HepG2 (cell line): ENCODE results near the gene RREB1. TPM values are rescaled to one million over a fixed set of nuclear protein-coding genes. Genes with fewer than 3 reads are reported as not detected.

Source experiments
- CBX1 ChIP-seq: IDR thresholded peaks from one replicate; pipeline ENCODE4 v1.6.1; 2016; ENCODE audit warnings: antibody characterized with exemption, low read depth
- CEBPG ChIP-seq: IDR thresholded peaks from 2 replicates; pipeline ENCODE4 v1.6.1; 2016
- DRAP1 ChIP-seq: IDR thresholded peaks from 2 replicates; pipeline ENCODE4 v1.6.1; 2016; ENCODE audit warnings: missing genetic modification reagents, missing compliant biosample characterization
- ELF1 ChIP-seq: sonication (generic); formaldehyde crosslinking; IDR thresholded peaks from 2 replicates; pipeline ENCODE4 v1.4.0; 2020; ENCODE audit warnings: missing genetic modification reagents
- ERF ChIP-seq: IDR thresholded peaks from 2 replicates; pipeline ENCODE4 v1.6.1; 2018; ENCODE audit warnings: missing biosample characterization, missing genetic modification reagents
- GMEB2 ChIP-seq: IDR thresholded peaks from 2 replicates; pipeline ENCODE4 v1.6.1; 2016; ENCODE audit warnings: missing biosample characterization, missing genetic modification reagents, low read depth
- HDAC1 ChIP-seq: sonication (generic); formaldehyde crosslinking; IDR thresholded peaks from 2 replicates; pipeline ENCODE4 v1.5.1; 2020; ENCODE audit warnings: mild to moderate bottlenecking, missing genetic modification reagents
- HHEX ChIP-seq: IDR thresholded peaks from 2 replicates; pipeline ENCODE4 v1.6.1; 2016; ENCODE audit warnings: control low read depth
- MAFF ChIP-seq: IDR thresholded peaks from 2 replicates; pipeline ENCODE4 v1.6.1; 2011; ENCODE audit warnings: low read depth, low read length, improper control_type of control experiment
- MIXL1 ChIP-seq: IDR thresholded peaks from 2 replicates; pipeline ENCODE4 v1.6.1; 2016
- NCOA1 ChIP-seq: sonication (generic); formaldehyde crosslinking; IDR thresholded peaks from 2 replicates; pipeline ENCODE4 v1.9.0; 2021; ENCODE audit warnings: missing genetic modification reagents
- NFE2L1 ChIP-seq: sonication (generic); formaldehyde crosslinking; IDR thresholded peaks from 2 replicates; pipeline ENCODE4 v1.4.0; 2020; ENCODE audit warnings: missing genetic modification reagents, mild to moderate bottlenecking, borderline replicate concordance
- PAF1 ChIP-seq: IDR thresholded peaks from 2 replicates; pipeline ENCODE4 v1.6.1; 2016; ENCODE audit warnings: missing genetic modification reagents, missing compliant biosample characterization
- POGZ ChIP-seq: sonication (generic); formaldehyde crosslinking; IDR thresholded peaks from 2 replicates; pipeline ENCODE4 v1.4.0; 2020; ENCODE audit warnings: mild to moderate bottlenecking, missing genetic modification reagents
- SCMH1 ChIP-seq: sonication (generic); formaldehyde crosslinking; IDR thresholded peaks from 2 replicates; pipeline ENCODE4 v1.9.0; 2021; ENCODE audit warnings: missing genetic modification reagents, mild to moderate bottlenecking, borderline replicate concordance
- SMARCE1 ChIP-seq: fragments of 450-650 bp; IDR thresholded peaks from 2 replicates; pipeline ENCODE4 v1.6.1; 2017; ENCODE audit warnings: borderline replicate concordance
- SNAPC5 ChIP-seq: sonication (generic); formaldehyde crosslinking; IDR thresholded peaks from 2 replicates; pipeline ENCODE4 v1.8.1; 2023; ENCODE audit warnings: mild to moderate bottlenecking, missing genetic modification reagents, borderline replicate concordance
- SRY ChIP-seq: sonication (generic); formaldehyde crosslinking; IDR thresholded peaks from 2 replicates; pipeline ENCODE4 v1.8.0; 2022; ENCODE audit warnings: mild to moderate bottlenecking, missing genetic modification reagents
- TGIF2 ChIP-seq: IDR thresholded peaks from 2 replicates; pipeline ENCODE4 v1.6.1; 2016; ENCODE audit warnings: control low read depth, missing compliant biosample characterization
- TRIM22 ChIP-seq: fragments of 450-650 bp; IDR thresholded peaks from 2 replicates; pipeline ENCODE4 v1.6.1; 2017
- ZFAT ChIP-seq: sonication (generic); formaldehyde crosslinking; conservative IDR thresholded peaks from 2 replicates; pipeline ENCODE4 v1.8.1; 2023; ENCODE audit warnings: missing genetic modification reagents, inconsistent platforms
- ZFP36 ChIP-seq: fragments of 150-350 bp; IDR thresholded peaks from 2 replicates; pipeline ENCODE4 v1.6.1; 2018; ENCODE audit warnings: borderline replicate concordance, low read length, low read depth; ENCODE audit not compliant: partially characterized antibody
- ZFY ChIP-seq: sonication (generic); formaldehyde crosslinking; IDR thresholded peaks from 2 replicates; pipeline ENCODE4 v1.4.0; 2020; ENCODE audit warnings: missing genetic modification reagents
- ZIK1 ChIP-seq: sonication (generic); formaldehyde crosslinking; IDR thresholded peaks from 2 replicates; pipeline ENCODE4 v1.5.0; 2020; ENCODE audit warnings: mild to moderate bottlenecking, low read depth, missing genetic modification reagents, borderline replicate concordance
- ZNF101 ChIP-seq: sonication (generic); formaldehyde crosslinking; IDR thresholded peaks from 2 replicates; pipeline ENCODE4 v1.4.0; 2020; ENCODE audit warnings: mild to moderate bottlenecking, low read depth, missing genetic modification reagents, borderline replicate concordance
- ZNF263 ChIP-seq: sonication (generic); formaldehyde crosslinking; IDR thresholded peaks from 2 replicates; pipeline ENCODE4 v1.4.0; 2020; ENCODE audit warnings: missing genetic modification reagents
- ZNF264 ChIP-seq: sonication (generic); formaldehyde crosslinking; IDR thresholded peaks from 2 replicates; pipeline ENCODE4 v1.4.0; 2020; ENCODE audit warnings: missing genetic modification reagents
- ZNF282 ChIP-seq: fragments of 450-650 bp; IDR thresholded peaks from 2 replicates; pipeline ENCODE4 v1.6.1; 2018; ENCODE audit not compliant: partially characterized antibody
- ZNF441 ChIP-seq: sonication (generic); formaldehyde crosslinking; IDR thresholded peaks from 2 replicates; pipeline ENCODE4 v1.7.0; 2021; ENCODE audit warnings: missing genetic modification reagents, borderline replicate concordance
- ZNF468 ChIP-seq: sonication (generic); formaldehyde crosslinking; IDR thresholded peaks from 2 replicates; pipeline ENCODE4 v1.8.0; 2022; ENCODE audit warnings: mild to moderate bottlenecking, moderate library complexity, missing genetic modification reagents
- ZNF543 ChIP-seq: sonication (generic); formaldehyde crosslinking; IDR thresholded peaks from 2 replicates; pipeline ENCODE4 v1.4.0; 2020; ENCODE audit warnings: mild to moderate bottlenecking, missing genetic modification reagents
- ZNF761 ChIP-seq: sonication (generic); formaldehyde crosslinking; conservative IDR thresholded peaks from 2 replicates; pipeline ENCODE4 v1.4.0; 2020; ENCODE audit warnings: mild to moderate bottlenecking, missing genetic modification reagents
- ZNF781 ChIP-seq: sonication (generic); formaldehyde crosslinking; IDR thresholded peaks from 2 replicates; pipeline ENCODE4 v1.5.1; 2020; ENCODE audit warnings: borderline replicate concordance, mild to moderate bottlenecking, missing genetic modification reagents; ENCODE audit errors: not compliant biosample characterization
- ZSCAN25 ChIP-seq: sonication (generic); formaldehyde crosslinking; IDR thresholded peaks from 2 replicates; pipeline ENCODE4 v1.8.0; 2022; ENCODE audit warnings: mild to moderate bottlenecking, missing genetic modification reagents
- polyA plus RNA-seq, 8 experiments: library from polyadenylated mRNA; depleted of rRNA in 3 of 8; stranded (reverse) in 7 of 8; unstranded in 1 of 8; fragments of >200 nt; fragmentation: Illumina TruSeq in 4 of 8; extraction: Trizol in 4 of 8; gene quantifications; 2 replicates each; pipeline versions ENCODE4 v1.2.1 to v1.2.3, GENCODE V29; 2011 to 2016; ENCODE audit warnings: low read depth in 4 of 8, missing spikeins in 1 of 8, mixed read lengths in 1 of 8; ENCODE audit not compliant: insufficient read depth in 1 of 8
- total RNA-seq, 5 experiments: library from RNA; depleted of rRNA; stranded (reverse); fragments of >200 nt; fragmentation: Illumina TruSeq; extraction: Trizol; gene quantifications; 2 replicates each; pipeline ENCODE4 v1.2.3, GENCODE V29; 2016; ENCODE audit warnings: low read depth in 1 of 5

The RREB1 gene
- total and polyA plus RNA-seq, 2 of the 13 experiments (the other 11 are each of a cell fraction or from before 2014, with no cell fraction given) = 6.1 to 23.2 TPM

- TF ChIP-seq SRY (CRISPR knock-in tag) = no peak
- TF ChIP-seq SMARCE1 = no peak
- TF ChIP-seq TGIF2 (CRISPR knock-in tag) = no peak
- no peak for TF ChIP-seq ZNF264 (CRISPR knock-in tag)
- no peak for TF ChIP-seq ZNF282
- TF ChIP-seq CBX1 = no peak
- no peak for TF ChIP-seq ZNF468
- 0 out of 2 replicates have a peak, but pooled peaks have one; percentile 38 for TF ChIP-seq ZNF441 (CRISPR knock-in tag)
- TF ChIP-seq ZNF101 (CRISPR knock-in tag) = no peak
- TF ChIP-seq ZIK1 (CRISPR knock-in tag) = no peak
- TF ChIP-seq ZNF543 (CRISPR knock-in tag) = no peak; the same call in 1 of the 2 replicates
- TF ChIP-seq NCOA1 (CRISPR knock-in tag) = no peak
- TF ChIP-seq ZFAT (CRISPR knock-in tag) = no peak
- TF ChIP-seq TRIM22 = no peak
- TF ChIP-seq GMEB2 = no peak
- TF ChIP-seq SCMH1 = no peak
- TF ChIP-seq ZFY = no peak
- no peak; the same call in 1 of the 2 replicates for TF ChIP-seq ERF (CRISPR knock-in tag)
- peak; percentile 11; the same call in 1 of the 2 replicates for TF ChIP-seq DRAP1
- TF ChIP-seq ELF1 (CRISPR knock-in tag) = no peak
- TF ChIP-seq ZFP36 = no peak
- peak; percentile 38; the same call in 1 of the 2 replicates for TF ChIP-seq CEBPG (CRISPR knock-in tag)
- TF ChIP-seq MIXL1 (CRISPR knock-in tag) = 0 out of 2 replicates have a peak, but pooled peaks have one; percentile 12
- TF ChIP-seq MAFF = no peak
- no peak for TF ChIP-seq NFE2L1 (CRISPR knock-in tag)
- no peak for TF ChIP-seq ZNF781 (CRISPR knock-in tag)
- peak; percentile 87 for TF ChIP-seq HDAC1 (CRISPR knock-in tag)
- peak; percentile 64; the same call in 1 of the 2 replicates for TF ChIP-seq ZNF761 (CRISPR knock-in tag)
- no peak for TF ChIP-seq HHEX (CRISPR knock-in tag)
- peak; percentile 86 for TF ChIP-seq ZNF263 (CRISPR knock-in tag)
- TF ChIP-seq SNAPC5 (CRISPR knock-in tag) = no peak
- TF ChIP-seq PAF1 (CRISPR knock-in tag) = no peak
- peak; percentile 98 for TF ChIP-seq ZSCAN25 (CRISPR knock-in tag)
- TF ChIP-seq POGZ = peak; percentile 87
Observed at GRCh38 chr6:7171119-7171518, 63.4 kb downstream of the RREB1 start (continued).
